ENCODE results near the gene TBCK. TPM values are rescaled to one million over a fixed set of nuclear protein-coding genes. Genes with fewer than 3 reads are reported as not detected.

Gene TBCK
- total and polyA plus RNA-seq, 2 of the 13 experiments (the other 11 are each of a cell fraction or from before 2014, with no cell fraction given), result 51.0 to 62.4 TPM

GRCh38 chr4:106142616-106143127 is 173.3 kb downstream of the TBCK start:
- no peak for FAIRE-seq
- no peaks in the 10 kb centered on the region for H3K4me1 ChIP-seq (ENCODE audit: insufficient read depth, low read length)
- H3K79me2 ChIP-seq (ENCODE audit: insufficient read depth, low read length), result no peaks in the 10 kb centered on the region
- H3K4me2 ChIP-seq (ENCODE audit: low read depth, low read length), result no peak overlapping the region
- POLR2A ChIA-PET, result no interaction called here
- CTCF ChIA-PET (ENCODE audit: low intra/inter-chr PET ratio, low total read pairs), result no interaction called here
- no peak overlapping the region for H3K4me3 ChIP-seq (replicated peaks in 1 of 3; ENCODE audit: insufficient read depth in 1 of 3, low read depth in 2 of 3, low read length in 3 of 3)
- H4K20me1 ChIP-seq (ENCODE audit: insufficient read depth, low read length), result no peaks in the 10 kb centered on the region
- WGBS (ENCODE audit: low lambda C conversion rate), result over 99% methylated on average over 3 of the region's 3 CpGs
- no peak overlapping the region for H3K27ac ChIP-seq (ENCODE audit: extremely low read length, insufficient read depth, low read length)
- no TSS peak for BruUV-seq (replicated peaks)
- no peak overlapping the region for H2AFZ ChIP-seq (ENCODE audit: low read length)
- in situ Hi-C loops (cut with HindIII; ENCODE audit: extremely low pct_ligation_motif_present, low pct_unique_long_range_greater_than_20kb) (no loop called here), intact Hi-C loops (cut with micrococcal nuclease; ENCODE audit: unreplicated experiment) (loop anchor here (5.0 kb wide), 1 partner anchor 245 kb away; the partner anchor contains the start of gene NPNT)
- no peaks in the 10 kb centered on the region for H3K9me3 ChIP-seq (ENCODE audit: low read length)
- no peak for DNase-seq (ENCODE audit: low spot score)
- no peak overlapping the region for H3K9ac ChIP-seq (ENCODE audit: insufficient read depth, low read depth, low read length)
- no peaks in the 10 kb centered on the region for H3K27me3 ChIP-seq (ENCODE audit: control insufficient read depth in 1 of 2, insufficient read depth in 2 of 2, low read length in 2 of 2)
- 0 out of 5 replicates have a peak, but pooled peaks cover 0 to 4% of the 10 kb centered on the region in 2 experiments for H3K36me3 ChIP-seq (replicated peaks in 1 of 2; ENCODE audit: control insufficient read depth in 1 of 2, insufficient read depth in 2 of 2, low read length in 2 of 2)
- no peak for ATAC-seq
- TF ChIP-seq ZNF121 (CRISPR knock-in tag; IDR thresholded peaks at IDR 0.05) (no peak), ZNF543 (CRISPR knock-in tag; IDR thresholded peaks at IDR 0.05) (no peak), ZNF670 (CRISPR knock-in tag; IDR thresholded peaks at IDR 0.05; ENCODE audit: borderline replicate concordance) (no peak), ATF7-NPFF (CRISPR knock-in tag; IDR thresholded peaks at IDR 0.05; ENCODE audit: low read depth) (no peak), ZFY (CRISPR knock-in tag; IDR thresholded peaks at IDR 0.05) (no peak), RNF219 (CRISPR knock-in tag; IDR thresholded peaks at IDR 0.05) (no peak), PAX8 (CRISPR knock-in tag; IDR thresholded peaks at IDR 0.05; ENCODE audit: borderline replicate concordance) (no peak), PHF8 (CRISPR knock-in tag; IDR thresholded peaks at IDR 0.05) (no peak), ELF1 (CRISPR knock-in tag; IDR thresholded peaks at IDR 0.05) (no peak), CAMTA2 (CRISPR knock-in tag; IDR thresholded peaks at IDR 0.05; ENCODE audit: borderline replicate concordance) (no peak), KDM6A (CRISPR knock-in tag; IDR thresholded peaks at IDR 0.05; ENCODE audit: low read depth) (no peak), TBX2 (CRISPR knock-in tag; IDR thresholded peaks at IDR 0.05; ENCODE audit: borderline replicate concordance) (no peak), ZNF567 (CRISPR knock-in tag; IDR thresholded peaks at IDR 0.05; ENCODE audit: borderline replicate concordance) (no peak), ZNF33A (CRISPR knock-in tag; IDR thresholded peaks at IDR 0.05; ENCODE audit: borderline replicate concordance) (no peak), BORCS8-MEF2B (CRISPR knock-in tag; IDR thresholded peaks at IDR 0.05) (no peak)
- TF ChIP-seq, protein P1, sequence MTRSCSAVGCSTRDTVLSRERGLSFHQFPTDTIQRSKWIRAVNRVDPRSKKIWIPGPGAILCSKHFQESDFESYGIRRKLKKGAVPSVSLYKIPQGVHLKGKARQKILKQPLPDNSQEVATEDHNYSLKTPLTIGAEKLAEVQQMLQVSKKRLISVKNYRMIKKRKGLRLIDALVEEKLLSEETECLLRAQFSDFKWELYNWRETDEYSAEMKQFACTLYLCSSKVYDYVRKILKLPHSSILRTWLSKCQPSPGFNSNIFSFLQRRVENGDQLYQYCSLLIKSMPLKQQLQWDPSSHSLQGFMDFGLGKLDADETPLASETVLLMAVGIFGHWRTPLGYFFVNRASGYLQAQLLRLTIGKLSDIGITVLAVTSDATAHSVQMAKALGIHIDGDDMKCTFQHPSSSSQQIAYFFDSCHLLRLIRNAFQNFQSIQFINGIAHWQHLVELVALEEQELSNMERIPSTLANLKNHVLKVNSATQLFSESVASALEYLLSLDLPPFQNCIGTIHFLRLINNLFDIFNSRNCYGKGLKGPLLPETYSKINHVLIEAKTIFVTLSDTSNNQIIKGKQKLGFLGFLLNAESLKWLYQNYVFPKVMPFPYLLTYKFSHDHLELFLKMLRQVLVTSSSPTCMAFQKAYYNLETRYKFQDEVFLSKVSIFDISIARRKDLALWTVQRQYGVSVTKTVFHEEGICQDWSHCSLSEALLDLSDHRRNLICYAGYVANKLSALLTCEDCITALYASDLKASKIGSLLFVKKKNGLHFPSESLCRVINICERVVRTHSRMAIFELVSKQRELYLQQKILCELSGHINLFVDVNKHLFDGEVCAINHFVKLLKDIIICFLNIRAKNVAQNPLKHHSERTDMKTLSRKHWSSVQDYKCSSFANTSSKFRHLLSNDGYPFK (CRISPR knock-in tag; IDR thresholded peaks at IDR 0.05; ENCODE audit: borderline replicate concordance), result no peak
- TF ChIP-seq, protein P2, sequence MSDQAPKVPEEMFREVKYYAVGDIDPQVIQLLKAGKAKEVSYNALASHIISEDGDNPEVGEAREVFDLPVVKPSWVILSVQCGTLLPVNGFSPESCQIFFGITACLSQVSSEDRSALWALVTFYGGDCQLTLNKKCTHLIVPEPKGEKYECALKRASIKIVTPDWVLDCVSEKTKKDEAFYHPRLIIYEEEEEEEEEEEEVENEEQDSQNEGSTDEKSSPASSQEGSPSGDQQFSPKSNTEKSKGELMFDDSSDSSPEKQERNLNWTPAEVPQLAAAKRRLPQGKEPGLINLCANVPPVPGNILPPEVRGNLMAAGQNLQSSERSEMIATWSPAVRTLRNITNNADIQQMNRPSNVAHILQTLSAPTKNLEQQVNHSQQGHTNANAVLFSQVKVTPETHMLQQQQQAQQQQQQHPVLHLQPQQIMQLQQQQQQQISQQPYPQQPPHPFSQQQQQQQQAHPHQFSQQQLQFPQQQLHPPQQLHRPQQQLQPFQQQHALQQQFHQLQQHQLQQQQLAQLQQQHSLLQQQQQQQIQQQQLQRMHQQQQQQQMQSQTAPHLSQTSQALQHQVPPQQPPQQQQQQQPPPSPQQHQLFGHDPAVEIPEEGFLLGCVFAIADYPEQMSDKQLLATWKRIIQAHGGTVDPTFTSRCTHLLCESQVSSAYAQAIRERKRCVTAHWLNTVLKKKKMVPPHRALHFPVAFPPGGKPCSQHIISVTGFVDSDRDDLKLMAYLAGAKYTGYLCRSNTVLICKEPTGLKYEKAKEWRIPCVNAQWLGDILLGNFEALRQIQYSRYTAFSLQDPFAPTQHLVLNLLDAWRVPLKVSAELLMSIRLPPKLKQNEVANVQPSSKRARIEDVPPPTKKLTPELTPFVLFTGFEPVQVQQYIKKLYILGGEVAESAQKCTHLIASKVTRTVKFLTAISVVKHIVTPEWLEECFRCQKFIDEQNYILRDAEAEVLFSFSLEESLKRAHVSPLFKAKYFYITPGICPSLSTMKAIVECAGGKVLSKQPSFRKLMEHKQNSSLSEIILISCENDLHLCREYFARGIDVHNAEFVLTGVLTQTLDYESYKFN (CRISPR knock-in tag; conservative IDR thresholded peaks at IDR 0.05), result no peak
